Nephron (organoid): Measurements from ENCODE around the gene EVX2.
A peak's percentile ranks its signal among the peaks of the same experiment; 100 is the strongest.

Experiments used
- H3K27ac Mint-ChIP-seq, 3 experiments: 2 replicates each; pipeline ENCODE4 v1.8.0; 2020; ENCODE audit warnings: mixed read lengths in 3 of 3, mild to moderate bottlenecking in 2 of 3, moderate library complexity in 1 of 3
- H3K27me3 Mint-ChIP-seq: 2 replicates; pipeline ENCODE4 v1.8.0; 2021; ENCODE audit warnings: low read depth, mild to moderate bottlenecking, moderate library complexity, mixed read lengths
- H3K36me3 Mint-ChIP-seq: 2 replicates; pipeline ENCODE4 v1.8.0; 2020; ENCODE audit warnings: low read depth, mixed read lengths
- H3K4me1 Mint-ChIP-seq: 2 replicates; pipeline ENCODE4 v1.8.0; 2020; ENCODE audit warnings: mixed read lengths
- H3K4me3 Mint-ChIP-seq, 3 experiments: 2 replicates each; pipeline ENCODE4 v1.8.0; 2020; ENCODE audit warnings: mild to moderate bottlenecking in 3 of 3, mixed read lengths in 3 of 3, moderate library complexity in 2 of 3
- H3K9me3 Mint-ChIP-seq: 2 replicates; pipeline ENCODE4 v1.8.0; 2020; ENCODE audit warnings: mixed read lengths
- CTCF ChIP-seq, 3 experiments: fragments of 200-600 bp; sonication (generic); IDR thresholded peaks; one replicate each; pipeline ENCODE4 v1.5.0; 2021; ENCODE audit warnings: antibody characterized with exemption in 3 of 3; ENCODE audit not compliant: unreplicated experiment in 3 of 3

Gene EVX2

GRCh38 chr2:176101216-176101830 lies 17.6 kb upstream of the EVX2 start:
- Mint-ChIP-seq H3K4me1 (peaks cover 37% of the 10 kb centered on the region), H3K36me3 (no peaks in the 10 kb centered on the region), H3K9me3 (no peaks in the 10 kb centered on the region), H3K27me3 (peaks cover 100% of the 10 kb centered on the region), H3K27ac (no peak overlapping the region), H3K4me3 (no peak overlapping the region)
- TF ChIP-seq CTCF (IDR thresholded peaks at IDR 0.05; ENCODE audit: unreplicated experiment in 3 of 3), result no peak

- no peak for TF ChIP-seq CTCF (IDR thresholded peaks at IDR 0.05; ENCODE audit: unreplicated experiment in 3 of 3)
- no peaks in the 10 kb centered on the region for H3K36me3 Mint-ChIP-seq
- no peak overlapping the region for H3K27ac Mint-ChIP-seq
- H3K4me3 Mint-ChIP-seq, result peak overlapping the region in 1 of 3 experiments; percentile 51
- H3K4me1 Mint-ChIP-seq, result peaks cover 30% of the 10 kb centered on the region
- peaks cover 100% of the 10 kb centered on the region for H3K27me3 Mint-ChIP-seq
- no peaks in the 10 kb centered on the region for H3K9me3 Mint-ChIP-seq
Measured at GRCh38 chr2:176100547-176101140, 16.9 kb upstream of the EVX2 start.

GRCh38 chr2:176099728-176100546 lies 16.2 kb upstream of the EVX2 start, which contains the start of gene HOXD12:
HOXD12 (plus strand) TSS chr2:176099795; CDS start chr2:176099802, 7 bp downstream.
- peaks cover 26% of the 10 kb centered on the region for H3K4me1 Mint-ChIP-seq
- H3K36me3 Mint-ChIP-seq, result no peaks in the 10 kb centered on the region
- H3K4me3 Mint-ChIP-seq, result peak within 1 kb of the TSS; percentile 51 to 77 (median 65)
- H3K27ac Mint-ChIP-seq, result no peak within 1 kb of the TSS
- no peak for TF ChIP-seq CTCF (IDR thresholded peaks at IDR 0.05; ENCODE audit: unreplicated experiment in 3 of 3)
- no peaks in the 10 kb centered on the region for H3K9me3 Mint-ChIP-seq
- H3K27me3 Mint-ChIP-seq, result peaks cover 100% of the 10 kb centered on the region

GRCh38 chr2:176099159-176099727 lies 15.5 kb upstream of the EVX2 start:
- Mint-ChIP-seq H3K9me3 (no peaks in the 10 kb centered on the region), H3K36me3 (no peaks in the 10 kb centered on the region), H3K27ac (no peak overlapping the region), H3K27me3 (peaks cover 100% of the 10 kb centered on the region), H3K4me1 (peaks cover 23% of the 10 kb centered on the region), H3K4me3 (peak overlapping the region; percentile 51 to 77 (median 65))
- no peak for TF ChIP-seq CTCF (IDR thresholded peaks at IDR 0.05; ENCODE audit: unreplicated experiment in 3 of 3)

- Mint-ChIP-seq H3K27me3 (peaks cover 100% of the 10 kb centered on the region), H3K4me3 (peak overlapping the region; percentile 27 to 77 (median 51)), H3K4me1 (peaks cover 24% of the 10 kb centered on the region), H3K27ac (no peak overlapping the region), H3K36me3 (no peaks in the 10 kb centered on the region), H3K9me3 (no peaks in the 10 kb centered on the region)
- TF ChIP-seq CTCF (IDR thresholded peaks at IDR 0.05; ENCODE audit: unreplicated experiment in 3 of 3), result no peak
Measured at GRCh38 chr2:176098366-176099158, 14.8 kb upstream of the EVX2 start.
